Measurements from ENCODE around the gene SLC22A9.

- TF ChIP-seq CTCF (IDR thresholded peaks at IDR 0.05) (no peak), POLR2AphosphoS5 (IDR thresholded peaks at IDR 0.05) (no peak), POLR2A (IDR thresholded peaks at IDR 0.05) (no peak), EP300 (IDR thresholded peaks at IDR 0.05) (no peak)
Measured at GRCh38 chr11:63417174-63417852, 47.7 kb downstream of the SLC22A9 start.

Measured in gastroesophageal sphincter (tissue), 3 donors.